HFF-Myc (cell line): Measurements from ENCODE around the gene CELF1.

Experiments used
- DNase-seq: peaks from one replicate; pipeline ENCODE4 v3.0.0-alpha.2; 2011; ENCODE audit warnings: low read depth; ENCODE audit errors: extremely low read depth
- H3K4me3 ChIP-seq: replicated peaks from 2 replicates; pipeline ENCODE4 v1.5.1; 2011; ENCODE audit warnings: low read depth, mild to moderate bottlenecking, control low read depth, low read length
- TF ChIP-seq, protein P1 (sequence below): IDR thresholded peaks from 2 replicates; pipeline ENCODE4 v1.5.1; 2012; ENCODE audit warnings: mild to moderate bottlenecking, low read depth, low read length, control low read depth; ENCODE audit errors: missing control alignments

CELF1 gene

DNA sequence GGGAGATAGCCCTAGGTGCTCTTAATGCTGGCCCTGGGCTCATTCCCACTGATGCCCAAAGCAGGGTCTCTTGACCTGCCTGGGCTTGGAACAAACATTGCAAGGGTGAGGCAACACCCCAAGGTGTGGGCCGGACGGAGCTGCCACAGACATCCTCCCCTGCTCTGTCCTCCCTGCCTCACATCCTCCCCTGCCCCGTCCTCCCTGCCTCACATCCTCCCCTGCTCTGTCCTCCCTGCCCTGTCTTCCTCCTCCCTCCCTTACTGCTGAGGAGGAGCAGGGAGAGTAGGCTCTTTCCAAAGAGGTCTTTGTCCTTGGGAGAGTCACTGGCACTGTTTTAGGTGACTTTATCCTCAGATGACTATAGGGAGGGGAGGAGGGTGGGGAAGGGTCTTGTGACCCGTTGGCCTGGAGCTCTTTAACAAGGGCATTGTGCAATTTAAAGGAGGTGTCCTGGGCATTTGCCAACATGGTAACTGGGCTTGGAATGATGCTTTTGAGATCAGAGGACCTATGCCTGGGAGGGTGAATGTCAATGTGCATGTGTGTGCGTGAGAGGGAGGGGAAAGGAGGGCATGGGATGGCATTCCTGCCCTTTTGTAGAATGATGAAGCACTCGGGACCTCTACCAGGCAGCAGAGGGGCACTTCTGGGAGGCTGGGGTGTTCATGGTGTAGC, 34.2 kb upstream of the CELF1 start:
- no peak overlapping the region for H3K4me3 ChIP-seq
- no peak for DNase-seq
- TF ChIP-seq, protein P1, sequence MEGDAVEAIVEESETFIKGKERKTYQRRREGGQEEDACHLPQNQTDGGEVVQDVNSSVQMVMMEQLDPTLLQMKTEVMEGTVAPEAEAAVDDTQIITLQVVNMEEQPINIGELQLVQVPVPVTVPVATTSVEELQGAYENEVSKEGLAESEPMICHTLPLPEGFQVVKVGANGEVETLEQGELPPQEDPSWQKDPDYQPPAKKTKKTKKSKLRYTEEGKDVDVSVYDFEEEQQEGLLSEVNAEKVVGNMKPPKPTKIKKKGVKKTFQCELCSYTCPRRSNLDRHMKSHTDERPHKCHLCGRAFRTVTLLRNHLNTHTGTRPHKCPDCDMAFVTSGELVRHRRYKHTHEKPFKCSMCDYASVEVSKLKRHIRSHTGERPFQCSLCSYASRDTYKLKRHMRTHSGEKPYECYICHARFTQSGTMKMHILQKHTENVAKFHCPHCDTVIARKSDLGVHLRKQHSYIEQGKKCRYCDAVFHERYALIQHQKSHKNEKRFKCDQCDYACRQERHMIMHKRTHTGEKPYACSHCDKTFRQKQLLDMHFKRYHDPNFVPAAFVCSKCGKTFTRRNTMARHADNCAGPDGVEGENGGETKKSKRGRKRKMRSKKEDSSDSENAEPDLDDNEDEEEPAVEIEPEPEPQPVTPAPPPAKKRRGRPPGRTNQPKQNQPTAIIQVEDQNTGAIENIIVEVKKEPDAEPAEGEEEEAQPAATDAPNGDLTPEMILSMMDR, result no peak

DNA sequence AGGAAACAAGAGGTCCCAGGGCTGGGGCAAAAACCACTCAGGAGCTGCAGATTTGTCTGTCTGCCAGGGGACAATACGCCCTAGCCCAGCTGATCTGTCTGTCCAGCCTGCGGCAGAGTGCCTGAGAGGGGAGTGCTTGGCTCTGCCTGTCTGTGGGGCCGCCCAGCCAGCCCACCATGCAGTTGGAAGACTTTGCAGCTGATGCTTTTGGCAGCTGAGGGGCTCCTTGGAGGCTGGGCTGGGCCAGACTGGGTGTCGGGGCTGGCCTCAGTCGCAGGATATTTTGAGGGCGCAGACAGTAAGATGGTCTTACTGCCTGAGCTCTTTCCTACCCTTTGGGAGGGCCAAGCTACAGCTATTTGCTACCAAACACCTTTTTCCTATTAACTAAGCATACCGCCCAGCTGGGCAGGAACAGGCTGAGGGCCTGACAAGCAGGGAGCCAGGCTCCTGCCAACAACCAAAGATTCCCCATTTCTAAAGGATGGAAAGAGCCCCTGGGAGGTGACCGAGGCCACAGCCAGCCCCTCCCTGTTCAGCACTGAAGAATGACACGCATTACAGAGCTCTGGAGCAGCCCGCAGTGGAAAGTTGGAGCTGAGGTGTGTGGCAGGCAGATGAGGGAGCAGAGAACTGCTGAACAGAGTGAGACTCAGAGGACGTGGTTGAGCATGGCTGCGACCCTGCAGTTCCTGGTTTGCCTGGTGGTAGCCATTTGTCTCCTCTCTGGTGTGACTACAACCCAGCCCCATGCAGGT, 33.3 kb upstream of the CELF1 start, which contains the start of gene FAM180B:
Gene FAM180B (plus strand): TSS at position 581 of the 758 bp plus-strand sequence. CDS start 91 bp downstream, at position 672.
- TF ChIP-seq, protein P1, result no peak
- no peak for DNase-seq
- H3K4me3 ChIP-seq, result no peak within 1 kb of the TSS

DNA sequence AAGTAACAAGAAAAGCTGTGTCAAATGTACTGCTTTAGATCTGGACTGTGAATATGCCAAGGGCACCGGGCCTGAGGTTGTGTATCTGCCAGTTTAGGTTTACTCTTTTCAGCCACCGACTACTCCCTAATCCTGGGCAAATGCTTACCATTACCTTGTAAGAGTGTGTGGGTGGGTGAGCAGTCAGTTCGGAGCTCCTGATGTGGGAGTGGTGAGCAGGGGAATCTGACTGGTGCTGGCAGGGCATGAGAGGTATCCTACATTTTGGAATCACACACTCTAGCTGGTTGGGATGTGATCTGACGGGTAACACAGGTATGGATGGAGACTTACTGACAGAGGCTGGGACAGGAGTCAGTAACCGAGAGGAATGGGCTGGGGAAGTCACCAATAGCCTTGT, 30.9 kb upstream of the CELF1 start:
- H3K4me3 ChIP-seq, result no peak overlapping the region
- DNase-seq, result no peak
- TF ChIP-seq, protein P1, result no peak

DNA sequence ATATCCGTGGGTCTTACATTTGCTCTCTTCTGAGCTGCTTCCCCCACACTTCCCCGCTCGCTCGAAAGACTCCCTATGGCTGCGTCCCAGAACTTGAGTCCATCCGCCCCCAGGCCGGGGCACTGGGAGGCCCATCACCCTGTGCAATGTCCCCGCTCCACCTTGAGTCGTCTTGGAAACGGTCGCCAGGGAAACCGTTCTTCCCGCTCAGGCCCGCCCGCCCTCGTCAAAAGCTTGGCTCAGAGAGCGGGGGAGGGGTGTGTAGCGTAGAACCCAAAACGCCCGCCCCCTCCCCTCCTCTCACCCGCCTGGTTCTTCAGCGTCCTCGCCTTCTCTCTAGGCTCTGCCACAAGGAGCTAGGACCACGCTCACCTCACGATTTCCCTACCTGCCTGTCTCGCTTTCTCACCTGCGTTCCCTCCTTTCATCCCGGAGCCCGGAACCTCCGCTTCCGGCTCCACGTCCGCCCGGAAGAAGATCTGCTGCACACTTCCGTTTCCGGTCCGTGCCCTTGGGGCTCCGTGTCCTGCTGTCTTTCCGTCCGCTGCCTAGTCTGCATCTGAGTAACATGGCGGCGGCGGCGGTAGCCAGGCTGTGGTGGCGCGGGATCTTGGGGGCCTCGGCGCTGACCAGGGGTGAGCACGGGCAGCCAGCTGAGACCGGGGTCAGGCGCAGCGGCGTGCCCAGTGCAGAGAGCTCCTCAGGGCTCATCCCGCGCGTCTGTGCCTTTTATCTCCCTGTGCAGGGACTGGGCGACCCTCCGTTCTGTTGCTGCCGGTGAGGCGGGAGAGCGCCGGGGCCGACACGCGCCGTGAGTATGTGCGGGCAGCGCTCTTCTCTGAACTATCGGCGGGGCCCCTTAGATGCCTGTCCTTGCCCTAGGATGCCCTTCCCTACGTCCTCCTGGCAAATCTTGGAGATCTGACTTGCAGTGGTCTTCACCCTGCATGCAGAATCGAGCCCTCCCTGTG, 25.9 kb upstream of the CELF1 start, which contains the start of the genes KBTBD4 and NDUFS3:
Gene KBTBD4 (minus strand): TSS at position 447 of the 971 bp plus-strand sequence. CDS start 19 bp downstream, at position 428.
Gene NDUFS3 (plus strand): TSS at position 551 of the 971 bp plus-strand sequence. CDS start 18 bp downstream, at position 569.
- peak; percentile 75 for DNase-seq
- TF ChIP-seq, protein P1, result no peak

DNA sequence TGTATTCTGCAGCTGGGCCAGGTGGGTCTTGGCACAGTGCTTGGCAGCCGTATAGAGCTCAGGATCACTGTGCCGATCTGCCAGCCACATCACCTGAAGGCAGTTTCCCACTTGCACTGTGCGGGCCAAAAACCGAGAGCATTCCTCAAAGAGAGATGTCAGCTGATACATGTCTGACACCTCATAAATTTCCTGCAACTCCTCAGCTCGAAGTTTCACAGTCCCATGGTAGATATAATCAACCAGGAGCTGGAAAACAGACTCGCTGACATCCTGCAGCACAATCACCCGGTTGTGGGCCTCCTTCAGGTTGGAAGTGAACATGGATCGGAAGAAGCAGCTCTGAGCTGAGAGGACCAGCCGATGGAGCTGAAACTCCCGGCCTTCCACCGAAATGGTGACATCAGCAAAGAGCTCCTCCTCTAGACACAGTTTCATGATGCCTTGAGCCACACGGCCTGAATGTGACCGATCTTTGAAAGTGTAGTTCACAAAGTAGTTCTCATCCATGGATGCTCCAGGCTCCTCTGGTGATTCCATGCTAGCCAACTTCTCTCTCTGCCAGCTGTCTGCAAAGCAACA, 24.6 kb upstream of the CELF1 start:
- no peak for DNase-seq
- TF ChIP-seq, protein P1, result no peak
- H3K4me3 ChIP-seq, result peak overlapping the region; percentile 94

More for the DNA sequence above, 25.9 kb upstream of the CELF1 start, which contains the start of the genes KBTBD4 and NDUFS3:
- peak within 1 kb of the TSS; percentile 94 for H3K4me3 ChIP-seq

DNA sequence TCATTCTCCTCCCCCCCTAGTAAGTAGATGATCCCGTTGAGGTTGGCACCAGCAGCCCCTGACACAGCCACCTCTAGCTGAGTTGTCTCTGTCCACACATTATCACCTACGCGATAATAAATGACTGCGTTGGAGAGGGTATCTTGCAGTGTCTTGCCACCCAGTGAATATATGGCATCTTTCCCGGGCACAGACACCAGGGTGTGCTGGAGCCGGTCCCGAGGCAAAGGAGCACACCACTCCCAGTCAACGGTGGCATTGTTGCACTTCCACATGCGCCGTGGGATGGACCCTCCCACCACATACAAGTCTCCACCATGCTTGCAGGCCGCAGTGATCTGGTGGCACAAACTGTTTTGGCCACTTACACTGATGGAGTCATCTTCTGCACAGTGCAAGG, 20.4 kb upstream of the CELF1 start:
- TF ChIP-seq, protein P1, result no peak
- DNase-seq, result no peak

More for the DNA sequence above, 20.4 kb upstream of the CELF1 start:
- H3K4me3 ChIP-seq, result no peak overlapping the region
